H1 (cell line): Measurements from ENCODE around the gene CD46. TPM values are rescaled to one million over a fixed set of nuclear protein-coding genes. Genes with fewer than 3 reads are reported as not detected.

ENCODE experiments used
- CTCF ChIA-PET: fragments of 300-600 bp; sonication (Branson Sonifier 250); formaldehyde crosslinking; loops from one replicate; lab custom pipeline; 2021; ENCODE audit not compliant: partially characterized antibody; lab: Charles Lee
- POLR2A ChIA-PET: fragments of 300-600 bp; sonication (Branson Sonifier 250); formaldehyde crosslinking; loops from one replicate; lab custom pipeline; 2021; ENCODE audit warnings: inconsistent platforms; ENCODE audit not compliant: partially characterized antibody; lab: Charles Lee
- DNase-seq, 2 experiments: peaks; one replicate each; pipeline versions ENCODE4 v3.0.0 to v3.0.0-alpha.2; 2010 to 2022; ENCODE audit warnings: low spot score in 2 of 2, low read depth in 1 of 2, mixed read lengths in 1 of 2
- FAIRE-seq: peaks from 2 replicates; lab custom pipeline; 2011; peaks lifted over from hg19 to GRCh38; lab: Jason Lieb, UNC
- H2AFZ ChIP-seq: 2 replicates; pipeline ENCODE4 v1.8.1; 2012; ENCODE audit warnings: low read length, inconsistent platforms
- H2AK5ac ChIP-seq: 2 replicates; pipeline ENCODE4 v1.6.1; 2013; ENCODE audit warnings: low read depth, low read length
- H2BK120ac ChIP-seq: replicated peaks from 2 replicates; pipeline ENCODE3; 2013; ENCODE audit warnings: low read depth, low read length, inconsistent platforms
- H2BK12ac ChIP-seq: 2 replicates; pipeline ENCODE4 v1.6.1; 2013; ENCODE audit warnings: low read depth, low read length
- H2BK15ac ChIP-seq: 2 replicates; pipeline ENCODE4 v1.6.1; 2013; ENCODE audit warnings: low read length
- H2BK20ac ChIP-seq: 2 replicates; pipeline ENCODE4 v1.6.1; 2013; ENCODE audit warnings: low read length
- H2BK5ac ChIP-seq: 2 replicates; pipeline ENCODE4 v1.6.1; 2013; ENCODE audit warnings: low read depth, low read length
- H3K14ac ChIP-seq: 2 replicates; pipeline ENCODE4 v1.6.1; 2013; ENCODE audit warnings: inconsistent platforms; ENCODE audit not compliant: insufficient read length
- H3K18ac ChIP-seq: 2 replicates; pipeline ENCODE4 v1.6.1; 2013; ENCODE audit warnings: low read length; ENCODE audit errors: extremely low read depth
- H3K23ac ChIP-seq: 2 replicates; pipeline ENCODE4 v1.6.1; 2013; ENCODE audit warnings: inconsistent platforms; ENCODE audit not compliant: insufficient read length
- H3K23me2 ChIP-seq: 2 replicates; pipeline ENCODE4 v1.6.1; 2013; ENCODE audit warnings: low read depth, low read length
- H3K27ac ChIP-seq: 2 replicates; pipeline ENCODE4 v1.6.1; 2011; ENCODE audit warnings: low read depth, low read length, inconsistent platforms
- H3K27me3 ChIP-seq, 4 experiments: replicated peaks in 1 of 4; 1 replicate in 1 of 4; 2 replicates in 3 of 4; pipeline versions ENCODE4 v1.6.1 to v1.8.1; 2011 to 2013; ENCODE audit warnings: low read length in 3 of 4, mild to moderate bottlenecking in 3 of 4, inconsistent platforms in 2 of 4, mixed read lengths in 2 of 4, moderate library complexity in 1 of 4; ENCODE audit not compliant: control insufficient read depth in 3 of 4, insufficient read depth in 3 of 4; ENCODE audit errors: extremely low read depth in 1 of 4
- H3K36me3 ChIP-seq, 4 experiments: 2 replicates each; pipeline versions ENCODE4 v1.6.1 to v1.8.1; 2011 to 2013; ENCODE audit warnings: mild to moderate bottlenecking in 4 of 4, low read length in 3 of 4, moderate library complexity in 2 of 4, control low read depth in 1 of 4, inconsistent platforms in 1 of 4; ENCODE audit not compliant: insufficient read depth in 4 of 4, control insufficient read depth in 2 of 4
- H3K4ac ChIP-seq: replicated peaks from 2 replicates; pipeline ENCODE3; 2013; ENCODE audit warnings: low read length, low read depth, mixed read lengths, inconsistent platforms; ENCODE audit not compliant: insufficient read length
- H3K4me1 ChIP-seq, 4 experiments: replicated peaks in 1 of 4; 1 replicate in 1 of 4; 2 replicates in 3 of 4; pipeline versions ENCODE4 v1.6.1 to v1.8.1; 2011 to 2013; ENCODE audit warnings: low read length in 3 of 4, inconsistent platforms in 2 of 4, mixed read lengths in 1 of 4; ENCODE audit not compliant: insufficient read depth in 4 of 4, control insufficient read depth in 3 of 4
- H3K4me2 ChIP-seq, 2 experiments: 2 replicates each; pipeline versions ENCODE4 v1.6.1 to v1.8.1; 2011 to 2013; ENCODE audit warnings: low read depth in 2 of 2, low read length in 2 of 2, control low read depth in 1 of 2, inconsistent platforms in 1 of 2, mild to moderate bottlenecking in 1 of 2; ENCODE audit not compliant: insufficient read depth in 1 of 2
- H3K4me3 ChIP-seq, 4 experiments: fragments of 200-600, 300-600 bp in 1 of 4; sonication (generic), shearing (Covaris generic), sonication (Bioruptor Twin) in 1 of 4; 2 replicates each; pipeline versions ENCODE4 v1.5.1 to v1.8.1; 2011 to 2016; ENCODE audit warnings: low read length in 4 of 4, low read depth in 3 of 4, control low read depth in 2 of 4, inconsistent platforms in 2 of 4, mild to moderate bottlenecking in 2 of 4, mixed read lengths in 1 of 4, moderate library complexity in 1 of 4; ENCODE audit not compliant: insufficient read depth in 2 of 4; ENCODE audit errors: extremely low read depth in 1 of 4
- H3K56ac ChIP-seq: replicated peaks from 2 replicates; pipeline ENCODE3; 2013; ENCODE audit warnings: low read depth, mild to moderate bottlenecking, mixed read lengths, low read length, inconsistent platforms; ENCODE audit not compliant: insufficient read length
- H3K79me1 ChIP-seq: 2 replicates; pipeline ENCODE4 v1.6.1; 2013; ENCODE audit warnings: low read depth, low read length, control low read depth
- H3K79me2 ChIP-seq, 2 experiments: 2 replicates each; pipeline versions ENCODE4 v1.6.1 to v1.8.1; 2012 to 2013; ENCODE audit warnings: low read length in 2 of 2, mild to moderate bottlenecking in 2 of 2, inconsistent platforms in 1 of 2; ENCODE audit not compliant: insufficient read depth in 2 of 2, control insufficient read depth in 1 of 2
- H3K9ac ChIP-seq, 4 experiments: replicated peaks in 1 of 4; 1 replicate in 1 of 4; 2 replicates in 3 of 4; pipeline versions ENCODE4 v1.6.1 to v1.8.1; 2011 to 2013; ENCODE audit warnings: low read depth in 3 of 4, low read length in 3 of 4, control low read depth in 2 of 4, mild to moderate bottlenecking in 2 of 4, moderate library complexity in 2 of 4, inconsistent platforms in 1 of 4; ENCODE audit errors: extremely low read depth in 1 of 4
- H3K9me3 ChIP-seq, 2 experiments: 2 replicates each; pipeline versions ENCODE4 v1.6.1 to v1.8.1; 2012 to 2013; ENCODE audit warnings: mild to moderate bottlenecking in 2 of 2, moderate library complexity in 2 of 2, control low read depth in 1 of 2, inconsistent platforms in 1 of 2, low read depth in 1 of 2, low read length in 1 of 2, mixed read lengths in 1 of 2; ENCODE audit not compliant: insufficient read depth in 2 of 2
- H4K20me1 ChIP-seq, 2 experiments: replicated peaks in 1 of 2; 2 replicates each; pipeline versions ENCODE3 to v1.8.1; 2011 to 2013; ENCODE audit warnings: inconsistent platforms in 2 of 2, low read length in 2 of 2, mild to moderate bottlenecking in 1 of 2; ENCODE audit not compliant: insufficient read depth in 2 of 2, control insufficient read depth in 1 of 2
- H4K5ac ChIP-seq: 2 replicates; pipeline ENCODE4 v1.6.1; 2013; ENCODE audit warnings: low read length, low read depth, mixed read lengths, inconsistent platforms; ENCODE audit not compliant: insufficient read length
- H4K8ac ChIP-seq: 2 replicates; pipeline ENCODE4 v1.8.0; 2013; ENCODE audit warnings: mild to moderate bottlenecking, moderate library complexity, low read length, inconsistent platforms; ENCODE audit not compliant: insufficient read depth; ENCODE audit errors: extremely low read depth
- H4K91ac ChIP-seq: replicated peaks from 2 replicates; pipeline ENCODE3; 2013; ENCODE audit warnings: low read length, mixed read lengths, inconsistent platforms; ENCODE audit not compliant: insufficient read length
- BCL11A ChIP-seq, 2 experiments: IDR thresholded peaks; one replicate each; pipeline ENCODE4 v1.6.1; 2011; ENCODE audit warnings: low read depth in 2 of 2, low read length in 2 of 2, mild to moderate bottlenecking in 2 of 2
- HDAC2 ChIP-seq, 2 experiments: fragments of 300-600 bp in 1 of 2; sonication (generic) in 1 of 2; IDR thresholded peaks; 2 replicates each; pipeline ENCODE4 v1.6.1; 2011 to 2012; ENCODE audit warnings: low read depth in 2 of 2, low read length in 2 of 2, mild to moderate bottlenecking in 2 of 2, moderate library complexity in 2 of 2, borderline replicate concordance in 1 of 2, inconsistent platforms in 1 of 2
- JUN ChIP-seq: IDR thresholded peaks from 2 replicates; pipeline ENCODE4 v1.6.1; 2011; ENCODE audit warnings: low read depth, mild to moderate bottlenecking, improper control_type of control experiment, low read length
- POU5F1 ChIP-seq: IDR thresholded peaks from 2 replicates; pipeline ENCODE4 v1.6.1; 2011; ENCODE audit warnings: low read depth, mild to moderate bottlenecking, low read length, moderate library complexity
- SUZ12 ChIP-seq: fragments of 200-600 bp; sonication (generic); IDR thresholded peaks from 2 replicates; pipeline ENCODE4 v1.6.1; 2012; ENCODE audit warnings: mild to moderate bottlenecking, inconsistent platforms, low read length, moderate library complexity, mixed read lengths
- TCF12 ChIP-seq: IDR thresholded peaks from 2 replicates; pipeline ENCODE4 v1.6.1; 2011; ENCODE audit warnings: low read depth, mild to moderate bottlenecking, low read length
- TEAD4 ChIP-seq: IDR thresholded peaks from 2 replicates; pipeline ENCODE4 v1.6.1; 2012; ENCODE audit warnings: low read depth, low read length, inconsistent platforms, mixed read lengths
- USF2 ChIP-seq: IDR thresholded peaks from 2 replicates; pipeline ENCODE4 v1.6.1; 2011; ENCODE audit warnings: low read length, improper control_type of control experiment
- YY1 ChIP-seq: IDR thresholded peaks from 2 replicates; pipeline ENCODE4 v1.6.1; 2011; ENCODE audit warnings: low read depth, mild to moderate bottlenecking, low read length
- WGBS, 2 experiments: shearing (Covaris generic) in 1 of 2; methylation state at CpG; one replicate each; pipeline versions ENCODE4 v1.1.6 to v1.1.7; 2013 to 2015; ENCODE audit warnings: low lambda C conversion rate in 2 of 2, mixed read lengths in 2 of 2, inconsistent platforms in 1 of 2, low coverage in 1 of 2, missing lambda C conversion rate in 1 of 2; ENCODE audit not compliant: insufficient replicate concordance in 2 of 2, insufficient coverage in 1 of 2, insufficient read length in 1 of 2; ENCODE audit errors: extremely low coverage in 1 of 2, missing lambda C conversion rate in 1 of 2; 5-methylcytosine and 5-hydroxymethylcytosine counted together
- polyA plus RNA-seq, 7 experiments: library from polyadenylated mRNA; depleted of rRNA in 3 of 7; stranded (reverse) in 5 of 7; unstranded in 2 of 7; fragments of >200 nt in 5 of 7; fragments of 200-250 nt in 2 of 7; gene quantifications; 1 replicate in 5 of 7; 2 replicates in 1 of 7; 4 replicates in 1 of 7; pipeline versions ENCODE4 v1.2.1 to v1.2.3, GENCODE V29; 2011 to 2013; ENCODE audit warnings: missing spikeins in 2 of 7, mixed read lengths in 2 of 7
- total RNA-seq: library from RNA; stranded (reverse); fragmentation: NEBNext Ultra II Directional; extraction: Animal tissue kit (Norgen Biotek cat#: 25700); gene quantifications from 2 replicates; pipeline ENCODE4 v1.2.1, GENCODE V29; 2021
- TF ChIP-seq, protein P1 (sequence below): IDR thresholded peaks from 2 replicates; pipeline ENCODE4 v1.6.1; 2012; ENCODE audit warnings: inconsistent platforms

The CD46 gene
- total and polyA plus RNA-seq, 2 of the 8 experiments (the other 6 are each of a cell fraction or from before 2014, with no cell fraction given): 60.9 to 113 TPM

DNA sequence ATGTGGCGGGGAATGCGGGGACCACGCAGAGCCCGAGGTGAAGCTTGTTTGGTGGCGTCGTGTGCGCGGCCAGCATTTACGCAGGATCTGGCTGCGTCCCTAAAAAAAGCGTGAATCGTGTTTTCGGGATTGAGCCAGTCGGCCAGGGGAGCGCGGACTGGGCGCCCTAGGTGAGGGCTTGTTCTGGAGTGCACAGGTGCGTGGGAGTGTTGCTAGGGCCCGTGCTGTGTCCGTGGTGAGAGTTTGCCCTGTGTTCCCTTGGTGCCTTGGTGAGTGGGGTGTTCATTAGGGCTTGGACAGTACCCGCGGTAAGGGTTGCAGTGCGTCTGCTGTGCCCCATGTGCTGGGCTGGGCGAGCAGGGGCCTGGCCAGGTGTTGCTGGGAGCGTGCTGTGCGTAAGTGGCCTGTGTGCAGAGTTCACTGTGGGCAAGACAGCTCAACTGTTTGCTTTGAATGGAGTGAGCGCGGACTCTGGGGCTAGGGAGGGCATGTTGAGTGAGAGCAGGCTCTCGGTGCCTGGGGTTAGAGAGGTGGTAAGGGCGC lies 673 bp downstream of the CD46 start:
- peak overlapping the region; percentile 92 for H2BK5ac ChIP-seq
- no peak overlapping the region for H2BK12ac ChIP-seq
- FAIRE-seq (no peak), DNase-seq (peak in 1 of 2 experiments; percentile 56)
- POLR2A ChIA-PET: interaction anchor here (1.0 to 1.3 kb wide), 3 partner anchors 22 to 45 kb away, joined by 3 to 6 read pairs (median 4); no protein-coding TSS in a partner anchor
- peak overlapping the region; percentile 71 to 78 for H3K4me2 ChIP-seq
- WGBS, 2 experiments: 1% methylated on average over 29 of the region's 30 CpGs; no CpG with 5 or more reads in 1 of the 2 experiments
- H3K23ac ChIP-seq: no peak overlapping the region
- H3K36me3 ChIP-seq: peaks cover 0 to 6% (median under 1%) of the 10 kb centered on the region in 4 experiments; a peak in 6 of 8 replicates
- peak overlapping the region; percentile 96; the same call in 1 of the 2 replicates for H4K8ac ChIP-seq
- H3K9me3 ChIP-seq: no peaks in the 10 kb centered on the region
- no peak overlapping the region for H2AK5ac ChIP-seq
- peak overlapping the region; percentile 97 to 99 (median 98) for H3K4me3 ChIP-seq
- H3K79me2 ChIP-seq: peaks cover 41 to 69% of the 10 kb centered on the region in 2 experiments
- peak overlapping the region; percentile 78 to 93 (median 84) for H3K9ac ChIP-seq
- peaks cover 2% of the 10 kb centered on the region; the same call in 1 of the 2 replicates for H3K79me1 ChIP-seq
- no peak overlapping the region; the same call in 1 of the 2 replicates for H2BK15ac ChIP-seq
- H3K56ac ChIP-seq: peak overlapping the region; percentile 83
- no peak overlapping the region for H2AFZ ChIP-seq
- H3K27me3 ChIP-seq: no peaks in the 10 kb centered on the region
- H3K14ac ChIP-seq: no peak overlapping the region
- H4K5ac ChIP-seq: peak overlapping the region; percentile 41
- H4K91ac ChIP-seq: peak overlapping the region; percentile 10
- H2BK20ac ChIP-seq: no peak overlapping the region
- H3K4me1 ChIP-seq: peaks cover 3 to 16% (median 11%) of the 10 kb centered on the region in 4 experiments
- peak overlapping the region; percentile 38; the same call in 1 of the 2 replicates for H3K18ac ChIP-seq
- peaks cover 18 to 25% of the 10 kb centered on the region in 2 experiments for H4K20me1 ChIP-seq
- H3K27ac ChIP-seq: peak overlapping the region; percentile 86
- no peak overlapping the region for H2BK120ac ChIP-seq
- no peak overlapping the region for H3K4ac ChIP-seq
- H3K23me2 ChIP-seq: peaks cover 2% of the 10 kb centered on the region; the same call in 1 of the 2 replicates
- CTCF ChIA-PET: interaction anchor here (0.6 to 1.2 kb wide), 4 partner anchors 45 to 1072 kb away, joined by 3 read pairs; no protein-coding TSS in a partner anchor
- TF ChIP-seq TCF12: no peak
- TF ChIP-seq HDAC2 (IDR thresholded peaks at IDR 0.05; ENCODE audit: borderline replicate concordance in 1 of 2, low read depth in 2 of 2, low read length in 2 of 2): 0 out of 4 replicates have a peak, but pooled peaks of 1 of the 2 experiments have one; percentile 12
- no peak for TF ChIP-seq POU5F1
- TF ChIP-seq SUZ12: no peak
- TF ChIP-seq USF2: no peak
- no peak for TF ChIP-seq BCL11A (IDR thresholded peaks at IDR 0.05; ENCODE audit: low read depth in 2 of 2, low read length in 2 of 2)
- TF ChIP-seq, protein P1, sequence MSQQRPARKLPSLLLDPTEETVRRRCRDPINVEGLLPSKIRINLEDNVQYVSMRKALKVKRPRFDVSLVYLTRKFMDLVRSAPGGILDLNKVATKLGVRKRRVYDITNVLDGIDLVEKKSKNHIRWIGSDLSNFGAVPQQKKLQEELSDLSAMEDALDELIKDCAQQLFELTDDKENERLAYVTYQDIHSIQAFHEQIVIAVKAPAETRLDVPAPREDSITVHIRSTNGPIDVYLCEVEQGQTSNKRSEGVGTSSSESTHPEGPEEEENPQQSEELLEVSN: no peak
- TF ChIP-seq JUN: no peak
- TF ChIP-seq TEAD4: no peak
- TF ChIP-seq YY1: no peak
